ENCODE data around the gene MRGPRD. TPM values are rescaled to one million over a fixed set of nuclear protein-coding genes. Genes with fewer than 3 reads are reported as not detected.

Gene MRGPRD
- total RNA-seq, 5 donors from 2014 or later (not counting 1 experiment from before 2014, with no cell fraction given) = not detected

Other genes starting within 250 kb of the MRGPRD start
- 1 to 10 TPM; 6.1 to 9.1 (median 7.7) TPM for gene TESMIN, start 229.5 kb downstream of the MRGPRD start, total RNA-seq
- gene CPT1A, start 139.1 kb downstream of the MRGPRD start, total RNA-seq = 10 to 100 TPM; 21.2 to 44.1 (median 35.9) TPM
- gene MRPL21, start 77.2 kb downstream of the MRGPRD start, total RNA-seq = 10 to 100 TPM; 34.0 to 36.9 (median 35.3) TPM
- 10 to 100 TPM; 33.5 to 59.8 (median 37.0) TPM for gene IGHMBP2, start 77.1 kb downstream of the MRGPRD start, total RNA-seq
- gene MRGPRF, start 32.3 kb upstream of the MRGPRD start, total RNA-seq = not detected
- 10 to 100 TPM; 14.9 to 34.3 (median 19.4) TPM for gene TPCN2, start 67.9 kb upstream of the MRGPRD start, total RNA-seq
- gene SMIM38, start 174.9 kb upstream of the MRGPRD start, total RNA-seq = 1 to 10 TPM in 2 of 5 donors, under 1 TPM in 3; 0.12 to 1.7 (median 0.92) TPM